H9 (cell line): ENCODE results near the gene MCF2L2. TPM values are rescaled to one million over a fixed set of nuclear protein-coding genes. Genes with fewer than 3 reads are reported as not detected.

ENCODE experiments used
- DNase-seq: peaks from one replicate; pipeline ENCODE4 v3.0.0-alpha.2; 2017
- H2AFZ ChIP-seq: one replicate; pipeline ENCODE4 v1.6.1; 2013; ENCODE audit warnings: mild to moderate bottlenecking, low read length, control low read depth, moderate library complexity
- H2AK5ac ChIP-seq: 2 replicates; pipeline ENCODE4 v1.6.1; 2013; ENCODE audit warnings: low read length, control low read depth, mixed read lengths; ENCODE audit not compliant: insufficient read length
- H2BK120ac ChIP-seq: one replicate; pipeline ENCODE4 v1.6.1; 2013; ENCODE audit warnings: low read depth, mild to moderate bottlenecking, low read length, control low read depth, inconsistent platforms; ENCODE audit not compliant: poor library complexity, severe bottlenecking
- H2BK12ac ChIP-seq: 2 replicates; pipeline ENCODE4 v1.6.1; 2013; ENCODE audit warnings: low read length, control low read depth, mixed read lengths, low read depth; ENCODE audit not compliant: insufficient read length
- H2BK15ac ChIP-seq: 2 replicates; pipeline ENCODE4 v1.6.1; 2013; ENCODE audit warnings: low read depth, low read length, control low read depth
- H2BK20ac ChIP-seq: one replicate; pipeline ENCODE4 v1.6.1; 2013; ENCODE audit warnings: low read depth, mild to moderate bottlenecking, low read length, control low read depth, inconsistent platforms; ENCODE audit not compliant: poor library complexity, severe bottlenecking
- H2BK5ac ChIP-seq: 2 replicates; pipeline ENCODE4 v1.6.1; 2013; ENCODE audit warnings: low read length, control low read depth, mixed read lengths; ENCODE audit not compliant: insufficient read length
- H3K14ac ChIP-seq: 2 replicates; pipeline ENCODE4 v1.6.1; 2013; ENCODE audit warnings: low read length, control low read depth; ENCODE audit not compliant: insufficient read depth
- H3K18ac ChIP-seq: 2 replicates; pipeline ENCODE4 v1.6.1; 2013; ENCODE audit warnings: low read depth, mild to moderate bottlenecking, mixed read lengths, low read length, control low read depth; ENCODE audit not compliant: insufficient read length
- H3K23ac ChIP-seq: 2 replicates; pipeline ENCODE4 v1.6.1; 2013; ENCODE audit warnings: low read length, control low read depth, mixed read lengths, low read depth; ENCODE audit not compliant: insufficient read length
- H3K23me2 ChIP-seq: 2 replicates; pipeline ENCODE4 v1.6.1; 2013; ENCODE audit warnings: low read depth, mild to moderate bottlenecking, mixed read lengths, low read length, control low read depth; ENCODE audit not compliant: insufficient read length, poor library complexity, severe bottlenecking
- H3K27ac ChIP-seq: 2 replicates; pipeline ENCODE4 v1.5.1; 2013; ENCODE audit warnings: low read length, control low read depth, mixed read lengths, low read depth; ENCODE audit not compliant: insufficient read length
- H3K27me3 ChIP-seq: 2 replicates; pipeline ENCODE4 v1.6.1; 2013; ENCODE audit warnings: low read length, control low read depth, inconsistent platforms; ENCODE audit not compliant: insufficient read depth
- H3K4ac ChIP-seq: 2 replicates; pipeline ENCODE4 v1.6.1; 2013; ENCODE audit warnings: low read depth, mild to moderate bottlenecking, control low read depth, inconsistent platforms, low read length, moderate library complexity
- H3K4me1 ChIP-seq: 2 replicates; pipeline ENCODE4 v1.6.1; 2013; ENCODE audit warnings: low read length, control low read depth, inconsistent platforms; ENCODE audit not compliant: insufficient read depth
- H3K4me2 ChIP-seq: 2 replicates; pipeline ENCODE4 v1.6.1; 2013; ENCODE audit warnings: low read length, control low read depth, mixed read lengths; ENCODE audit not compliant: insufficient read length, insufficient read depth
- H3K56ac ChIP-seq: 2 replicates; pipeline ENCODE4 v1.6.1; 2013; ENCODE audit warnings: low read depth, mild to moderate bottlenecking, mixed read lengths, low read length, control low read depth; ENCODE audit not compliant: insufficient read length
- H3K79me1 ChIP-seq: 2 replicates; pipeline ENCODE4 v1.6.1; 2013; ENCODE audit warnings: low read depth, mild to moderate bottlenecking, moderate library complexity, low read length, control low read depth, inconsistent platforms; ENCODE audit not compliant: insufficient read depth, poor library complexity, severe bottlenecking
- H3K79me2 ChIP-seq: 2 replicates; pipeline ENCODE4 v1.6.1; 2013; ENCODE audit warnings: low read length, control low read depth, inconsistent platforms; ENCODE audit not compliant: insufficient read depth
- H3K9ac ChIP-seq: 2 replicates; pipeline ENCODE4 v1.6.1; 2013; ENCODE audit warnings: low read length, control low read depth, mixed read lengths; ENCODE audit not compliant: insufficient read length; ENCODE audit errors: extremely low read depth
- H3K9me3 ChIP-seq: one replicate; pipeline ENCODE4 v1.6.1; 2013; ENCODE audit warnings: low read depth, low read length, inconsistent platforms; ENCODE audit not compliant: control insufficient read depth
- H3T11ph ChIP-seq: one replicate; pipeline ENCODE4 v1.6.1; 2013; ENCODE audit warnings: mild to moderate bottlenecking, low read length, control low read depth, inconsistent platforms
- H4K20me1 ChIP-seq: one replicate; pipeline ENCODE4 v1.6.1; 2013; ENCODE audit not compliant: control insufficient read depth, insufficient read length, insufficient read depth
- H4K5ac ChIP-seq: 2 replicates; pipeline ENCODE4 v1.6.1; 2013; ENCODE audit warnings: low read depth, mild to moderate bottlenecking, mixed read lengths, low read length, control low read depth; ENCODE audit not compliant: insufficient read length
- H4K8ac ChIP-seq: replicated peaks from 2 replicates; pipeline ENCODE4 v1.6.1; 2013; ENCODE audit warnings: low read length, control low read depth, mixed read lengths, low read depth; ENCODE audit not compliant: insufficient read length
- H4K91ac ChIP-seq: 2 replicates; pipeline ENCODE4 v1.6.1; 2013; ENCODE audit warnings: low read depth, mild to moderate bottlenecking, moderate library complexity, mixed read lengths, low read length, control low read depth; ENCODE audit not compliant: insufficient read length
- H3K27ac Mint-ChIP-seq, 3 experiments: 2 replicates in 2 of 3; 3 replicates in 1 of 3; pipeline ENCODE4 v1.8.0; 2020 to 2021; ENCODE audit warnings: mixed read lengths in 3 of 3, mild to moderate bottlenecking in 1 of 3, moderate library complexity in 1 of 3
- H3K27me3 Mint-ChIP-seq: 2 replicates; pipeline ENCODE4 v1.8.0; 2021; ENCODE audit warnings: low read depth, mild to moderate bottlenecking, moderate library complexity, mixed read lengths
- H3K36me3 Mint-ChIP-seq, 3 experiments: 2 replicates in 2 of 3; 3 replicates in 1 of 3; pipeline ENCODE4 v1.8.0; 2020 to 2021; ENCODE audit warnings: low read depth in 3 of 3, mixed read lengths in 3 of 3; ENCODE audit not compliant: insufficient read depth in 1 of 3
- H3K4me1 Mint-ChIP-seq, 2 experiments: 2 replicates each; pipeline ENCODE4 v1.8.0; 2020; ENCODE audit warnings: mixed read lengths in 2 of 2
- H3K4me3 Mint-ChIP-seq, 2 experiments: 2 replicates in 1 of 2; 3 replicates in 1 of 2; pipeline ENCODE4 v1.8.0; 2020 to 2021; ENCODE audit warnings: mild to moderate bottlenecking in 2 of 2, mixed read lengths in 2 of 2, moderate library complexity in 1 of 2
- H3K9me3 Mint-ChIP-seq, 2 experiments: 2 replicates in 1 of 2; 3 replicates in 1 of 2; pipeline ENCODE4 v1.8.0; 2020; ENCODE audit warnings: mild to moderate bottlenecking in 2 of 2, mixed read lengths in 2 of 2, moderate library complexity in 1 of 2
- WGBS: extraction: QIAGEN DNeasy Blood & Tissue Kit; methylation state at CpG from one replicate; pipeline ENCODE4 v1.1.7; 2013; ENCODE audit warnings: missing lambda C conversion rate, low lambda C conversion rate, mixed read lengths; ENCODE audit not compliant: insufficient read length; ENCODE audit errors: extremely low coverage; 5-methylcytosine and 5-hydroxymethylcytosine counted together
- total RNA-seq: library from RNA; stranded (reverse); gene quantifications from 2 replicates; pipeline ENCODE4 v1.2.1, GENCODE V29; 2021
- TF ChIP-seq, protein P1 (sequence below): fragments of 200-600 bp; sonication (generic); conservative IDR thresholded peaks from 3 replicates; pipeline ENCODE4 v1.8.0; 2021; ENCODE audit warnings: antibody characterized with exemption, mild to moderate bottlenecking

The MCF2L2 gene
- total RNA-seq, 1 experiment from 2014 or later, result 6.4 TPM

DNA sequence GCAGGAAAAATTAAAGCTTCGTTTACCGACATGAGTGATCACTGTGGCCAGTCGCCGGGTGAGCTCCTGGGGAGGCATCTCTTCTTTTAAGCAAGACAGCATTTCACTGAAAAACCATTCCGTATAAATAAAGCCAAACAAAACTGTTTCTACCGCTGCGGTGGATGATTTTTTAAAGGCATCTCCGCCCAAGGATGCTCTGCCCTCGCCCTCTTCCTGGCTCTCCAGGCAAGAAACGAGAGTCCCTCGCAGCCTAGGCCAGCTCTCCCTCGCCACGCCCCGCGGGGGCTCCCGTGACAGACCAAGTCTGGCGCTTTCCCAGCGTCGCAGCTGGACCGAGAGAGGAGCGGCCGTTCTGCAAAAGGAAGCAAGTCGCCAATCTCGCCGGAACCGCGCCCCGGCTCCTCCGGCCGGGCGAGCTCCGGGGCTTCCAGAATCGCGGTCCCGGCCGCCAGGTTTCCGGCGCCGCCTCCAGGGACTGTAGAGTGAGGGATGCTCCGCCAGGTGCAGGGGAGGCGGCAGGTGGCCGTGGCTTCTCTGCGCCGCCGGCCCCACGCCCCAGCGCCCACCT, 458 bp downstream of the MCF2L2 start:
- H3K27ac ChIP-seq, result no peak overlapping the region
- no peak overlapping the region for H3K56ac ChIP-seq
- no peak overlapping the region for H2AFZ ChIP-seq
- H2BK20ac ChIP-seq, result no peak overlapping the region
- H2BK5ac ChIP-seq, result no peak overlapping the region
- no peak overlapping the region; the same call in 1 of the 2 replicates for H3K14ac ChIP-seq
- H2AK5ac ChIP-seq, result no peak overlapping the region
- no peaks in the 10 kb centered on the region for H3K4me1 ChIP-seq
- H3K79me1 ChIP-seq, result no peaks in the 10 kb centered on the region
- H2BK15ac ChIP-seq, result no peak overlapping the region
- H3K23ac ChIP-seq, result no peak overlapping the region
- no peak overlapping the region for H4K5ac ChIP-seq
- H2BK120ac ChIP-seq, result no peak overlapping the region
- H3K9me3 ChIP-seq, result no peaks in the 10 kb centered on the region
- H3K4ac ChIP-seq, result no peak overlapping the region
- no peaks in the 10 kb centered on the region for H4K20me1 ChIP-seq
- H3K4me2 ChIP-seq, result peak overlapping the region; percentile 80
- peak overlapping the region in 1 of 3 experiments; percentile 72; a peak in 1 of 7 replicates for H3K27ac Mint-ChIP-seq
- H3K4me1 Mint-ChIP-seq, result peaks cover 25 to 26% of the 10 kb centered on the region in 2 experiments
- no peak overlapping the region for H4K91ac ChIP-seq
- DNase-seq, result peak; percentile 57
- H4K8ac ChIP-seq, result no peak overlapping the region
- H3K9ac ChIP-seq, result peak overlapping the region; percentile 74
- no peaks in the 10 kb centered on the region; a peak in 1 of 7 replicates for H3K36me3 Mint-ChIP-seq
- H3K27me3 Mint-ChIP-seq, result peaks cover 61% of the 10 kb centered on the region
- H3K23me2 ChIP-seq, result peaks cover 20% of the 10 kb centered on the region
- no CpG with 5 or more reads among the region's 47 CpGs for WGBS
- no peak overlapping the region for H3K18ac ChIP-seq
- H3K4me3 Mint-ChIP-seq, result peak overlapping the region; percentile 83 to 91
- H3T11ph ChIP-seq, result no peak overlapping the region
- TF ChIP-seq, protein P1, sequence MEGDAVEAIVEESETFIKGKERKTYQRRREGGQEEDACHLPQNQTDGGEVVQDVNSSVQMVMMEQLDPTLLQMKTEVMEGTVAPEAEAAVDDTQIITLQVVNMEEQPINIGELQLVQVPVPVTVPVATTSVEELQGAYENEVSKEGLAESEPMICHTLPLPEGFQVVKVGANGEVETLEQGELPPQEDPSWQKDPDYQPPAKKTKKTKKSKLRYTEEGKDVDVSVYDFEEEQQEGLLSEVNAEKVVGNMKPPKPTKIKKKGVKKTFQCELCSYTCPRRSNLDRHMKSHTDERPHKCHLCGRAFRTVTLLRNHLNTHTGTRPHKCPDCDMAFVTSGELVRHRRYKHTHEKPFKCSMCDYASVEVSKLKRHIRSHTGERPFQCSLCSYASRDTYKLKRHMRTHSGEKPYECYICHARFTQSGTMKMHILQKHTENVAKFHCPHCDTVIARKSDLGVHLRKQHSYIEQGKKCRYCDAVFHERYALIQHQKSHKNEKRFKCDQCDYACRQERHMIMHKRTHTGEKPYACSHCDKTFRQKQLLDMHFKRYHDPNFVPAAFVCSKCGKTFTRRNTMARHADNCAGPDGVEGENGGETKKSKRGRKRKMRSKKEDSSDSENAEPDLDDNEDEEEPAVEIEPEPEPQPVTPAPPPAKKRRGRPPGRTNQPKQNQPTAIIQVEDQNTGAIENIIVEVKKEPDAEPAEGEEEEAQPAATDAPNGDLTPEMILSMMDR, result peak; percentile 26; the same call in 1 of the 3 replicates
- no peaks in the 10 kb centered on the region; the same call in 1 of the 2 replicates for H3K27me3 ChIP-seq
- no peaks in the 10 kb centered on the region; the same call in 1 of the 2 replicates for H3K79me2 ChIP-seq
- no peak overlapping the region for H2BK12ac ChIP-seq
- peaks cover 3% of the 10 kb centered on the region in 2 experiments; a peak in 1 of 5 replicates for H3K9me3 Mint-ChIP-seq
